DOHH2 (cell line): ENCODE data around the gene SCLY.

Experiments used
- H3F3A ChIP-seq: fragments of 200-600 bp; sonication (generic), shearing (Covaris generic); 2 replicates; pipeline ENCODE4 v1.6.0; 2016; ENCODE audit warnings: antibody characterized with exemption, mild to moderate bottlenecking; ENCODE audit not compliant: control insufficient read depth, insufficient read depth
- H3K27ac ChIP-seq: fragments of 200-600 bp; sonication (generic); 2 replicates; pipeline ENCODE4 v1.5.1; 2014; ENCODE audit warnings: low read depth, mild to moderate bottlenecking, low read length, moderate library complexity
- H3K27me3 ChIP-seq: fragments of 200-600 bp; sonication (generic); 2 replicates; pipeline ENCODE4 v1.6.1; 2014; ENCODE audit warnings: mild to moderate bottlenecking, low read length, mixed read lengths; ENCODE audit not compliant: control insufficient read depth
- H3K36me3 ChIP-seq: fragments of 200-600 bp; sonication (generic); 2 replicates; pipeline ENCODE4 v1.6.1; 2014; ENCODE audit warnings: mild to moderate bottlenecking, low read length, moderate library complexity, mixed read lengths; ENCODE audit not compliant: control insufficient read depth
- H3K4me1 ChIP-seq: fragments of 200-600 bp; sonication (generic); 2 replicates; pipeline ENCODE4 v1.6.1; 2014; ENCODE audit warnings: mild to moderate bottlenecking, low read length, mixed read lengths; ENCODE audit not compliant: control insufficient read depth
- H3K4me2 ChIP-seq: fragments of 200-600 bp; sonication (generic); 2 replicates; pipeline ENCODE4 v1.6.0; 2014; ENCODE audit warnings: mild to moderate bottlenecking, low read length, moderate library complexity
- H3K4me3 ChIP-seq: fragments of 200-600 bp; sonication (generic); 2 replicates; pipeline ENCODE4 v1.5.1; 2014; ENCODE audit warnings: mild to moderate bottlenecking, low read length, mixed read lengths
- H3K79me2 ChIP-seq: fragments of 200-600 bp; sonication (generic); 2 replicates; pipeline ENCODE4 v1.6.1; 2014; ENCODE audit warnings: mild to moderate bottlenecking, low read length, mixed read lengths; ENCODE audit not compliant: control insufficient read depth
- H3K9me2 ChIP-seq: fragments of 200-600 bp; sonication (generic); replicated peaks from 2 replicates; pipeline ENCODE4 v1.6.1; 2014; ENCODE audit warnings: mild to moderate bottlenecking, low read length, mixed read lengths; ENCODE audit not compliant: control insufficient read depth
- H3K9me3 ChIP-seq: fragments of 200-600 bp; sonication (generic); 2 replicates; pipeline ENCODE4 v1.6.1; 2014; ENCODE audit warnings: antibody characterized with exemption, low read length, mixed read lengths; ENCODE audit not compliant: control insufficient read depth, insufficient read depth
- H4K20me1 ChIP-seq: fragments of 200-600 bp; sonication (generic); 2 replicates; pipeline ENCODE4 v1.6.0; 2014; ENCODE audit warnings: low read depth, mild to moderate bottlenecking, antibody characterized with exemption, low read length, moderate library complexity; ENCODE audit not compliant: control insufficient read depth, insufficient read depth
- EZH2phosphoT487 ChIP-seq: fragments of 200-600 bp; sonication (generic); IDR thresholded peaks from 2 replicates; pipeline ENCODE4 v1.6.1; 2017; ENCODE audit warnings: borderline replicate concordance, mild to moderate bottlenecking, antibody characterized with exemption, low read length, moderate library complexity, mixed read lengths
- TF ChIP-seq, protein P1 (sequence below): fragments of 200-600 bp; sonication (generic); IDR thresholded peaks from one replicate; pipeline ENCODE4 v1.5.1; 2014; ENCODE audit warnings: antibody characterized with exemption, mild to moderate bottlenecking, low read depth, low read length; ENCODE audit not compliant: poor library complexity, severe bottlenecking

SCLY gene

GRCh38 chr2:238140721-238141540 is 80.1 kb downstream of the SCLY start:
- TF ChIP-seq, protein P1, sequence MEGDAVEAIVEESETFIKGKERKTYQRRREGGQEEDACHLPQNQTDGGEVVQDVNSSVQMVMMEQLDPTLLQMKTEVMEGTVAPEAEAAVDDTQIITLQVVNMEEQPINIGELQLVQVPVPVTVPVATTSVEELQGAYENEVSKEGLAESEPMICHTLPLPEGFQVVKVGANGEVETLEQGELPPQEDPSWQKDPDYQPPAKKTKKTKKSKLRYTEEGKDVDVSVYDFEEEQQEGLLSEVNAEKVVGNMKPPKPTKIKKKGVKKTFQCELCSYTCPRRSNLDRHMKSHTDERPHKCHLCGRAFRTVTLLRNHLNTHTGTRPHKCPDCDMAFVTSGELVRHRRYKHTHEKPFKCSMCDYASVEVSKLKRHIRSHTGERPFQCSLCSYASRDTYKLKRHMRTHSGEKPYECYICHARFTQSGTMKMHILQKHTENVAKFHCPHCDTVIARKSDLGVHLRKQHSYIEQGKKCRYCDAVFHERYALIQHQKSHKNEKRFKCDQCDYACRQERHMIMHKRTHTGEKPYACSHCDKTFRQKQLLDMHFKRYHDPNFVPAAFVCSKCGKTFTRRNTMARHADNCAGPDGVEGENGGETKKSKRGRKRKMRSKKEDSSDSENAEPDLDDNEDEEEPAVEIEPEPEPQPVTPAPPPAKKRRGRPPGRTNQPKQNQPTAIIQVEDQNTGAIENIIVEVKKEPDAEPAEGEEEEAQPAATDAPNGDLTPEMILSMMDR, result no peak
- TF ChIP-seq EZH2phosphoT487, result no peak
- no peaks in the 10 kb centered on the region for H3K79me2 ChIP-seq
- no peaks in the 10 kb centered on the region for H3F3A ChIP-seq
- H3K4me3 ChIP-seq, result no peak overlapping the region
- no peak overlapping the region for H3K4me2 ChIP-seq
- H3K36me3 ChIP-seq, result no peaks in the 10 kb centered on the region
- no peaks in the 10 kb centered on the region for H3K9me2 ChIP-seq
- no peaks in the 10 kb centered on the region for H4K20me1 ChIP-seq
- no peaks in the 10 kb centered on the region for H3K9me3 ChIP-seq
- H3K27ac ChIP-seq, result no peak overlapping the region
- no peaks in the 10 kb centered on the region for H3K27me3 ChIP-seq
- peaks cover 19% of the 10 kb centered on the region for H3K4me1 ChIP-seq

GRCh38 chr2:238141541-238142318 is 80.9 kb downstream of the SCLY start:
- no peaks in the 10 kb centered on the region for H3K9me2 ChIP-seq
- H4K20me1 ChIP-seq, result no peaks in the 10 kb centered on the region
- no peaks in the 10 kb centered on the region for H3K79me2 ChIP-seq
- H3F3A ChIP-seq, result no peaks in the 10 kb centered on the region
- H3K4me3 ChIP-seq, result no peak overlapping the region
- H3K36me3 ChIP-seq, result no peaks in the 10 kb centered on the region
- H3K4me1 ChIP-seq, result peaks cover 19% of the 10 kb centered on the region
- H3K27ac ChIP-seq, result no peak overlapping the region
- no peaks in the 10 kb centered on the region for H3K9me3 ChIP-seq
- H3K4me2 ChIP-seq, result no peak overlapping the region
- no peaks in the 10 kb centered on the region for H3K27me3 ChIP-seq
- TF ChIP-seq, protein P1, result no peak
- no peak for TF ChIP-seq EZH2phosphoT487

- H3K4me2 ChIP-seq, result no peak overlapping the region
- H4K20me1 ChIP-seq, result no peaks in the 10 kb centered on the region
Observed at GRCh38 chr2:238142382-238143205, 81.8 kb downstream of the SCLY start.

More at GRCh38 chr2:238142382-238143205, 81.8 kb downstream of the SCLY start:
- no peaks in the 10 kb centered on the region for H3K9me2 ChIP-seq
- no peaks in the 10 kb centered on the region for H3K79me2 ChIP-seq
- peaks cover 26% of the 10 kb centered on the region for H3K4me1 ChIP-seq
- H3K27me3 ChIP-seq, result no peaks in the 10 kb centered on the region
- H3K27ac ChIP-seq, result no peak overlapping the region
- no peaks in the 10 kb centered on the region for H3K36me3 ChIP-seq
- TF ChIP-seq, protein P1, result no peak
- TF ChIP-seq EZH2phosphoT487, result no peak
- H3K9me3 ChIP-seq, result no peaks in the 10 kb centered on the region
- H3F3A ChIP-seq, result no peaks in the 10 kb centered on the region
- H3K4me3 ChIP-seq, result no peak overlapping the region
